WTC11 (cell line): Measurements from ENCODE around the gene SP9. TPM values are rescaled to one million over a fixed set of nuclear protein-coding genes. Genes with fewer than 3 reads are reported as not detected.

ENCODE experiments used
- ATAC-seq: fragments of 200-7000 bp; cut with Tn5 transposase; 2 replicates; pipeline ENCODE4 v1.10.0; 2021; ENCODE audit warnings: mild to moderate bottlenecking, moderate library complexity
- CTCF ChIA-PET: fragments of 300-600 bp; sonication (Branson Sonifier 250); formaldehyde crosslinking; loops from one replicate; lab custom pipeline; 2021; ENCODE audit warnings: antibody characterized with exemption; lab: Charles Lee
- POLR2A ChIA-PET: fragments of 350-600 bp; sonication (Branson Sonifier 250); formaldehyde crosslinking; loops from one replicate; lab custom pipeline; 2021; ENCODE audit warnings: antibody characterized with exemption; lab: Charles Lee
- DNase-seq: peaks from one replicate; pipeline ENCODE4 v3.0.0; 2021; ENCODE audit warnings: low spot score
- H3K27ac Mint-ChIP-seq: 2 replicates; pipeline ENCODE4 v1.8.0; 2021; ENCODE audit warnings: mixed read lengths
- H3K27me3 Mint-ChIP-seq: 2 replicates; pipeline ENCODE4 v1.8.0; 2021; ENCODE audit warnings: low read depth, mild to moderate bottlenecking, moderate library complexity, mixed read lengths
- H3K36me3 Mint-ChIP-seq: 2 replicates; pipeline ENCODE4 v1.8.0; 2021; ENCODE audit warnings: mixed read lengths
- H3K4me1 Mint-ChIP-seq: 2 replicates; pipeline ENCODE4 v1.8.0; 2022; ENCODE audit warnings: mixed read lengths
- H3K4me3 Mint-ChIP-seq: 2 replicates; pipeline ENCODE4 v1.8.0; 2021; ENCODE audit warnings: mild to moderate bottlenecking, moderate library complexity, mixed read lengths
- H3K9me3 Mint-ChIP-seq: 2 replicates; pipeline ENCODE4 v1.8.0; 2021; ENCODE audit warnings: mixed read lengths
- AFF4 ChIP-seq: sonication (generic); formaldehyde crosslinking; IDR thresholded peaks from 2 replicates; pipeline ENCODE4 v1.8.1; 2023; ENCODE audit warnings: mild to moderate bottlenecking, missing genetic modification reagents, borderline replicate concordance
- CREB1 ChIP-seq: sonication (generic); formaldehyde crosslinking; IDR thresholded peaks from 2 replicates; pipeline ENCODE4 v1.8.0; 2023; ENCODE audit warnings: mild to moderate bottlenecking, missing genetic modification reagents
- E2F5 ChIP-seq: sonication (generic); formaldehyde crosslinking; IDR thresholded peaks from 2 replicates; pipeline ENCODE4 v1.8.1; 2022; ENCODE audit warnings: mild to moderate bottlenecking, moderate library complexity, missing genetic modification reagents
- EMX1 ChIP-seq: fragments of 250-450 bp; sonication (Bioruptor Pico); IDR thresholded peaks from 2 replicates; pipeline ENCODE4 v1.8.0; 2021; ENCODE audit warnings: mild to moderate bottlenecking
- ERG ChIP-seq: fragments of 250-450 bp; sonication (Bioruptor Pico); IDR thresholded peaks from 2 replicates; pipeline ENCODE4 v1.8.0; 2021; ENCODE audit warnings: mild to moderate bottlenecking
- FOXP1 ChIP-seq: sonication (generic); formaldehyde crosslinking; IDR thresholded peaks from 2 replicates; pipeline ENCODE4 v1.8.0; 2022; ENCODE audit warnings: missing genetic modification reagents, mild to moderate bottlenecking, moderate library complexity, borderline replicate concordance
- HMGA2 ChIP-seq: fragments of 250-450 bp; sonication (Bioruptor Pico); IDR thresholded peaks from 2 replicates; pipeline ENCODE4 v1.4.0; 2021; ENCODE audit warnings: mild to moderate bottlenecking, moderate library complexity
- KAT7 ChIP-seq: sonication (generic); formaldehyde crosslinking; IDR thresholded peaks from 2 replicates; pipeline ENCODE4 v1.8.1; 2023; ENCODE audit warnings: missing genetic modification reagents, mild to moderate bottlenecking, borderline replicate concordance
- MAX ChIP-seq: sonication (generic); formaldehyde crosslinking; IDR thresholded peaks from 2 replicates; pipeline ENCODE4 v1.8.0; 2022; ENCODE audit warnings: mild to moderate bottlenecking, missing genetic modification reagents
- NFE2L1 ChIP-seq: sonication (generic); formaldehyde crosslinking; IDR thresholded peaks from 2 replicates; pipeline ENCODE4 v1.8.1; 2023; ENCODE audit warnings: missing genetic modification reagents
- NFYB ChIP-seq: sonication (generic); formaldehyde crosslinking; conservative IDR thresholded peaks from 2 replicates; pipeline ENCODE4 v1.8.0; 2022; ENCODE audit warnings: low read depth, missing genetic modification reagents
- RELA ChIP-seq: sonication (generic); formaldehyde crosslinking; IDR thresholded peaks from 2 replicates; pipeline ENCODE4 v1.8.1; 2022; ENCODE audit warnings: missing genetic modification reagents, mild to moderate bottlenecking, borderline replicate concordance
- SMAD3 ChIP-seq: sonication (generic); formaldehyde crosslinking; IDR thresholded peaks from 2 replicates; pipeline ENCODE4 v1.8.0; 2022; ENCODE audit warnings: missing genetic modification reagents, mild to moderate bottlenecking, borderline replicate concordance
- USF1 ChIP-seq: sonication (generic); formaldehyde crosslinking; IDR thresholded peaks from 2 replicates; pipeline ENCODE4 v1.8.0; 2022; ENCODE audit warnings: mild to moderate bottlenecking, missing genetic modification reagents
- USF2 ChIP-seq: sonication (generic); formaldehyde crosslinking; IDR thresholded peaks from 2 replicates; pipeline ENCODE4 v1.8.1; 2023; ENCODE audit warnings: mild to moderate bottlenecking, missing genetic modification reagents, moderate library complexity
- ZNF219 ChIP-seq: sonication (generic); formaldehyde crosslinking; IDR thresholded peaks from 2 replicates; pipeline ENCODE4 v1.8.0; 2023; ENCODE audit warnings: missing genetic modification reagents, mild to moderate bottlenecking, borderline replicate concordance
- ZNF263 ChIP-seq: sonication (generic); formaldehyde crosslinking; IDR thresholded peaks from 2 replicates; pipeline ENCODE4 v1.8.1; 2022; ENCODE audit warnings: low read depth, mild to moderate bottlenecking, moderate library complexity, missing genetic modification reagents
- ZNF281 ChIP-seq: sonication (generic); formaldehyde crosslinking; IDR thresholded peaks from 2 replicates; pipeline ENCODE4 v1.8.0; 2023; ENCODE audit warnings: mild to moderate bottlenecking, missing genetic modification reagents
- ZNF317 ChIP-seq: sonication (generic); formaldehyde crosslinking; IDR thresholded peaks from 2 replicates; pipeline ENCODE4 v1.8.1; 2023; ENCODE audit warnings: low read depth, mild to moderate bottlenecking, moderate library complexity, missing genetic modification reagents, borderline replicate concordance
- ZNF423 ChIP-seq: fragments of 250-450 bp; sonication (Bioruptor Pico); IDR thresholded peaks from 2 replicates; pipeline ENCODE4 v2.1.2; 2022; ENCODE audit warnings: mild to moderate bottlenecking, moderate library complexity
- ZNF671 ChIP-seq: fragments of 250-450 bp; sonication (Bioruptor Pico); IDR thresholded peaks from 2 replicates; pipeline ENCODE4 v1.8.0; 2021; ENCODE audit warnings: mild to moderate bottlenecking
- total RNA-seq: library from RNA; stranded (reverse); gene quantifications from 3 replicates; pipeline ENCODE4 v1.2.3, GENCODE V29; 2021

Gene SP9
- total RNA-seq, 1 experiment from 2014 or later = not detected

GRCh38 chr2:174335254-174335987 lies 667 bp downstream of the SP9 start:
- CTCF ChIA-PET = interaction anchor here (1.0 to 1.3 kb wide), 2 partner anchors 55 to 190 kb away, joined by 3 to 4 read pairs; no protein-coding TSS in a partner anchor
- Mint-ChIP-seq H3K4me1 (peaks cover 68% of the 10 kb centered on the region), H3K36me3 (no peaks in the 10 kb centered on the region), H3K27ac (no peak overlapping the region), H3K27me3 (peaks cover 99% of the 10 kb centered on the region), H3K4me3 (peak overlapping the region; percentile 63), H3K9me3 (no peaks in the 10 kb centered on the region)
- POLR2A ChIA-PET = interaction anchor here (0.9 kb wide), 1 partner anchor 9 kb away, joined by 4 read pairs; no protein-coding TSS in a partner anchor
- ATAC-seq (no peak), DNase-seq (peak; percentile 51)
- TF ChIP-seq AFF4 (CRISPR knock-in tag) = no peak
- no peak for TF ChIP-seq EMX1 (CRISPR knock-in tag)
- TF ChIP-seq HMGA2 = no peak
- no peak for TF ChIP-seq FOXP1 (CRISPR knock-in tag)
- 0 out of 2 replicates have a peak, but pooled peaks have one; percentile 6 for TF ChIP-seq ZNF317 (CRISPR knock-in tag)
- TF ChIP-seq NFYB (CRISPR knock-in tag) = no peak
- TF ChIP-seq ZNF263 (CRISPR knock-in tag) = no peak

- CTCF ChIA-PET = interaction anchor here (0.9 to 1.8 kb wide), 3 partner anchors 9 to 178 kb away, joined by 3 to 5 read pairs (median 4); no protein-coding TSS in a partner anchor
- H3K4me1 Mint-ChIP-seq = peaks cover 65% of the 10 kb centered on the region
- H3K36me3 Mint-ChIP-seq = no peaks in the 10 kb centered on the region
- no peak for TF ChIP-seq ZNF671 (CRISPR knock-in tag)
- TF ChIP-seq E2F5 (CRISPR knock-in tag) = 0 out of 2 replicates have a peak, but pooled peaks have one; percentile 37
- TF ChIP-seq USF2 (CRISPR knock-in tag) = no peak
- TF ChIP-seq USF1 (CRISPR knock-in tag) = 0 out of 2 replicates have a peak, but pooled peaks have one; percentile 18
- TF ChIP-seq ZNF317 (CRISPR knock-in tag) = 0 out of 2 replicates have a peak, but pooled peaks have one; percentile 2
- peak; percentile 36; the same call in 1 of the 2 replicates for TF ChIP-seq MAX
- no peak for TF ChIP-seq EMX1 (CRISPR knock-in tag)
- 0 out of 2 replicates have a peak, but pooled peaks have one; percentile 25 for TF ChIP-seq ZNF281 (CRISPR knock-in tag)
- no peak for TF ChIP-seq CREB1
- TF ChIP-seq ZNF423 (CRISPR knock-in tag) = peak; percentile 66; the same call in 1 of the 2 replicates
- TF ChIP-seq SMAD3 = no peak
- TF ChIP-seq RELA = no peak
- 0 out of 2 replicates have a peak, but pooled peaks have one; percentile 24 for TF ChIP-seq ZNF219 (CRISPR knock-in tag)
- TF ChIP-seq FOXP1 (CRISPR knock-in tag) = peak; percentile 32; the same call in 1 of the 2 replicates
- peak; percentile 32; the same call in 1 of the 2 replicates for TF ChIP-seq KAT7 (CRISPR knock-in tag)
- TF ChIP-seq ERG (CRISPR knock-in tag) = no peak
- 0 out of 2 replicates have a peak, but pooled peaks have one; percentile 34 for TF ChIP-seq NFE2L1 (CRISPR knock-in tag)
- no peak overlapping the region for H3K27ac Mint-ChIP-seq
- no peaks in the 10 kb centered on the region for H3K9me3 Mint-ChIP-seq
- peak overlapping the region; percentile 55 for H3K4me3 Mint-ChIP-seq
- POLR2A ChIA-PET = interaction anchor here (0.5 to 2.0 kb wide), 3 partner anchors 7 to 833 kb away, joined by 3 to 4 read pairs (median 3); no protein-coding TSS in a partner anchor
- peaks cover 97% of the 10 kb centered on the region for H3K27me3 Mint-ChIP-seq
- ATAC-seq (peak; percentile 4), DNase-seq (peak; percentile 75)
These were observed 1.3 kb downstream of the SP9 start for GRCh38 chr2:174335988-174336500.
